Liver (tissue), 9 donors: Measurements from ENCODE around the gene MRLN. TPM values are rescaled to one million over a fixed set of nuclear protein-coding genes. Genes with fewer than 3 reads are reported as not detected.

Source experiments
- DNase-seq: peaks from one replicate; pipeline ENCODE4 v3.0.0-alpha.2; 2017; ENCODE audit warnings: low spot score
- H3K27ac ChIP-seq, 2 donors: one replicate each; pipeline ENCODE4 v1.7.0; 2013; ENCODE audit warnings: inconsistent platforms in 2 of 2, low read length in 2 of 2, control low read depth in 1 of 2, low read depth in 1 of 2, mild to moderate bottlenecking in 1 of 2
- H3K27me3 ChIP-seq, 4 donors: one replicate each; pipeline versions ENCODE4 v1.6.1 to v1.7.0; 2013; ENCODE audit warnings: low read length in 3 of 4, inconsistent platforms in 1 of 4, mild to moderate bottlenecking in 1 of 4, moderate library complexity in 1 of 4; ENCODE audit not compliant: control insufficient read depth in 4 of 4, insufficient read depth in 4 of 4
- H3K36me3 ChIP-seq, 4 donors: one replicate each; pipeline versions ENCODE4 v1.6.1 to v1.7.0; 2013; ENCODE audit warnings: low read length in 3 of 4, mild to moderate bottlenecking in 3 of 4, low read depth in 1 of 4, moderate library complexity in 1 of 4; ENCODE audit not compliant: control insufficient read depth in 4 of 4, insufficient read depth in 3 of 4
- H3K4me1 ChIP-seq, 4 donors: one replicate each; pipeline versions ENCODE4 v1.6.1 to v1.7.0; 2013; ENCODE audit warnings: low read length in 3 of 4, mild to moderate bottlenecking in 3 of 4, moderate library complexity in 1 of 4; ENCODE audit not compliant: control insufficient read depth in 4 of 4, insufficient read depth in 4 of 4
- H3K4me3 ChIP-seq, 3 donors: one replicate each; pipeline versions ENCODE4 v1.6.1 to v1.7.0; 2013; ENCODE audit warnings: low read length in 3 of 3, control low read depth in 1 of 3, low read depth in 1 of 3, mild to moderate bottlenecking in 1 of 3
- H3K9ac ChIP-seq, 2 donors: one replicate each; pipeline ENCODE4 v1.7.0; 2013; ENCODE audit warnings: low read length in 2 of 2, mild to moderate bottlenecking in 2 of 2, moderate library complexity in 2 of 2, control low read depth in 1 of 2, low read depth in 1 of 2
- H3K9me3 ChIP-seq, 4 donors: one replicate each; pipeline versions ENCODE4 v1.6.1 to v1.7.0; 2013; ENCODE audit warnings: low read length in 3 of 4; ENCODE audit not compliant: control insufficient read depth in 4 of 4
- ATF3 ChIP-seq: IDR thresholded peaks from 2 replicates; pipeline ENCODE4 v1.6.1; 2016; ENCODE audit warnings: antibody characterized with exemption
- CTCF ChIP-seq: fragments of 150-350 bp; IDR thresholded peaks from 2 replicates; pipeline ENCODE4 v1.5.1; 2017; ENCODE audit warnings: improper control_type of control experiment, low read depth, low read length; ENCODE audit not compliant: missing input control
- EGR1 ChIP-seq, 2 donors: IDR thresholded peaks; 2 replicates each; pipeline ENCODE4 v1.6.1; 2016 to 2018; ENCODE audit warnings: antibody characterized with exemption in 2 of 2, low read depth in 2 of 2
- FOXA1 ChIP-seq: IDR thresholded peaks from 2 replicates; pipeline ENCODE4 v1.6.1; 2016; ENCODE audit warnings: antibody characterized with exemption
- FOXA2 ChIP-seq: IDR thresholded peaks from 2 replicates; pipeline ENCODE4 v1.6.1; 2016; ENCODE audit warnings: antibody characterized with exemption
- GABPA ChIP-seq, 2 donors: IDR thresholded peaks in 1 of 2; conservative IDR thresholded peaks in 1 of 2; 2 replicates each; pipeline ENCODE4 v1.6.1; 2016; ENCODE audit warnings: antibody characterized with exemption in 2 of 2, mild to moderate bottlenecking in 1 of 2, moderate library complexity in 1 of 2
- HNF4A ChIP-seq, 2 donors: conservative IDR thresholded peaks; 2 replicates each; pipeline ENCODE4 v1.6.1; 2016; ENCODE audit warnings: antibody characterized with exemption in 2 of 2, mild to moderate bottlenecking in 2 of 2
- HNF4G ChIP-seq: IDR thresholded peaks from 2 replicates; pipeline ENCODE4 v1.6.1; 2016; ENCODE audit warnings: antibody characterized with exemption
- JUND ChIP-seq, 2 donors: IDR thresholded peaks; 2 replicates each; pipeline ENCODE4 v1.6.1; 2016; ENCODE audit warnings: antibody characterized with exemption in 2 of 2
- MAX ChIP-seq: IDR thresholded peaks from 2 replicates; pipeline ENCODE4 v1.6.1; 2016; ENCODE audit warnings: antibody characterized with exemption
- NR2F2 ChIP-seq: IDR thresholded peaks from 2 replicates; pipeline ENCODE4 v1.6.1; 2016; ENCODE audit warnings: antibody characterized with exemption
- RAD21 ChIP-seq, 2 donors: IDR thresholded peaks; 2 replicates each; pipeline ENCODE4 v1.6.1; 2016; ENCODE audit warnings: antibody characterized with exemption in 2 of 2, mild to moderate bottlenecking in 2 of 2
- RXRA ChIP-seq, 2 donors: IDR thresholded peaks; 2 replicates each; pipeline ENCODE4 v1.6.1; 2017 to 2018; ENCODE audit warnings: antibody characterized with exemption in 2 of 2, mild to moderate bottlenecking in 1 of 2
- SP1 ChIP-seq: IDR thresholded peaks from 2 replicates; pipeline ENCODE4 v1.6.1; 2018; ENCODE audit warnings: antibody characterized with exemption, mild to moderate bottlenecking
- TAF1 ChIP-seq: conservative IDR thresholded peaks from 2 replicates; pipeline ENCODE4 v1.6.1; 2016; ENCODE audit warnings: antibody characterized with exemption, mild to moderate bottlenecking
- YY1 ChIP-seq: IDR thresholded peaks from 2 replicates; pipeline ENCODE4 v1.6.1; 2016; ENCODE audit warnings: antibody characterized with exemption, mild to moderate bottlenecking
- ZBTB33 ChIP-seq: IDR thresholded peaks from 2 replicates; pipeline ENCODE4 v1.6.1; 2016; ENCODE audit warnings: antibody characterized with exemption
- WGBS: extraction: QIAGEN DNeasy Blood & Tissue Kit; methylation state at CpG from one replicate; pipeline ENCODE4 v1.1.7; 2013; 5-methylcytosine and 5-hydroxymethylcytosine counted together
- polyA plus RNA-seq, 2 donors: library from polyadenylated mRNA; stranded (reverse) in 1 of 2; unstranded in 1 of 2; fragments of 200-250 nt in 1 of 2; fragments of >200 nt in 1 of 2; fragmentation: Nextera tagmentation in 1 of 2; extraction: Ambion mirVana in 1 of 2; gene quantifications; one replicate each; pipeline versions ENCODE4 v1.2.1 to v1.2.3, GENCODE V29; 2013 to 2015
- total RNA-seq, 2 donors: library from RNA; depleted of rRNA; stranded (reverse); fragments of >200 nt; gene quantifications; one replicate each; pipeline ENCODE4 v1.2.3, GENCODE V29; 2014
- TF ChIP-seq, protein P1 (sequence below): IDR thresholded peaks from 2 replicates; pipeline ENCODE4 v1.6.1; 2016; ENCODE audit warnings: antibody characterized with exemption, mild to moderate bottlenecking
- donor health status: healthy.
- donor health status: healthy.
- donor health status: healthy.
- donor health status: healthy.
- donor health status: healthy.

MRLN gene
- total and polyA plus RNA-seq, 4 donors, result not detected

- Histone ChIP-seq H3K4me1 (no peaks in the 10 kb centered on the region), H3K9ac (no peak overlapping the region), H3K27me3 (no peaks in the 10 kb centered on the region), H3K4me3 (no peak overlapping the region), H3K9me3 (peaks cover 0 to 3% (median 1%) of the 10 kb centered on the region in 4 donors), H3K36me3 (no peaks in the 10 kb centered on the region), H3K27ac (no peak overlapping the region)
- DNase-seq, result no peak
- TF ChIP-seq, protein P1, sequence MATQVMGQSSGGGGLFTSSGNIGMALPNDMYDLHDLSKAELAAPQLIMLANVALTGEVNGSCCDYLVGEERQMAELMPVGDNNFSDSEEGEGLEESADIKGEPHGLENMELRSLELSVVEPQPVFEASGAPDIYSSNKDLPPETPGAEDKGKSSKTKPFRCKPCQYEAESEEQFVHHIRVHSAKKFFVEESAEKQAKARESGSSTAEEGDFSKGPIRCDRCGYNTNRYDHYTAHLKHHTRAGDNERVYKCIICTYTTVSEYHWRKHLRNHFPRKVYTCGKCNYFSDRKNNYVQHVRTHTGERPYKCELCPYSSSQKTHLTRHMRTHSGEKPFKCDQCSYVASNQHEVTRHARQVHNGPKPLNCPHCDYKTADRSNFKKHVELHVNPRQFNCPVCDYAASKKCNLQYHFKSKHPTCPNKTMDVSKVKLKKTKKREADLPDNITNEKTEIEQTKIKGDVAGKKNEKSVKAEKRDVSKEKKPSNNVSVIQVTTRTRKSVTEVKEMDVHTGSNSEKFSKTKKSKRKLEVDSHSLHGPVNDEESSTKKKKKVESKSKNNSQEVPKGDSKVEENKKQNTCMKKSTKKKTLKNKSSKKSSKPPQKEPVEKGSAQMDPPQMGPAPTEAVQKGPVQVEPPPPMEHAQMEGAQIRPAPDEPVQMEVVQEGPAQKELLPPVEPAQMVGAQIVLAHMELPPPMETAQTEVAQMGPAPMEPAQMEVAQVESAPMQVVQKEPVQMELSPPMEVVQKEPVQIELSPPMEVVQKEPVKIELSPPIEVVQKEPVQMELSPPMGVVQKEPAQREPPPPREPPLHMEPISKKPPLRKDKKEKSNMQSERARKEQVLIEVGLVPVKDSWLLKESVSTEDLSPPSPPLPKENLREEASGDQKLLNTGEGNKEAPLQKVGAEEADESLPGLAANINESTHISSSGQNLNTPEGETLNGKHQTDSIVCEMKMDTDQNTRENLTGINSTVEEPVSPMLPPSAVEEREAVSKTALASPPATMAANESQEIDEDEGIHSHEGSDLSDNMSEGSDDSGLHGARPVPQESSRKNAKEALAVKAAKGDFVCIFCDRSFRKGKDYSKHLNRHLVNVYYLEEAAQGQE, result no peak
- TF ChIP-seq TAF1 (no peak), RAD21 (IDR thresholded peaks at IDR 0.05) (no peak), HNF4A (conservative IDR thresholded peaks at IDR 0.05) (no peak), FOXA2 (no peak), HNF4G (no peak), NR2F2 (no peak), YY1 (no peak), ZBTB33 (no peak), FOXA1 (no peak), EGR1 (IDR thresholded peaks at IDR 0.05; ENCODE audit: low read depth in 2 of 2) (no peak), SP1 (no peak), CTCF (no peak), RXRA (IDR thresholded peaks at IDR 0.05) (no peak), ATF3 (no peak)
- 93% methylated on average over 6 of the region's 6 CpGs for WGBS
Observed at GRCh38 chr10:59774451-59774850, 21.2 kb upstream of the MRLN start.

GRCh38 chr10:59773088-59773487, 19.8 kb upstream of the MRLN start:
- Histone ChIP-seq H3K36me3 (no peaks in the 10 kb centered on the region), H3K4me1 (no peaks in the 10 kb centered on the region), H3K9me3 (peaks cover 0 to 3% (median 1%) of the 10 kb centered on the region in 4 donors), H3K27ac (no peak overlapping the region), H3K9ac (no peak overlapping the region), H3K4me3 (no peak overlapping the region), H3K27me3 (no peaks in the 10 kb centered on the region)
- no peak for DNase-seq
- 93% methylated on average over 2 of the region's 2 CpGs for WGBS
- no peak for TF ChIP-seq RXRA (IDR thresholded peaks at IDR 0.05)
- no peak for TF ChIP-seq SP1
- no peak for TF ChIP-seq EGR1 (IDR thresholded peaks at IDR 0.05; ENCODE audit: low read depth in 2 of 2)
- no peak for TF ChIP-seq MAX
- TF ChIP-seq FOXA2, result no peak
- no peak for TF ChIP-seq GABPA (IDR thresholded peaks at IDR 0.05 in 1 of 2, conservative IDR thresholded peaks at IDR 0.05 in 1 of 2)
- TF ChIP-seq, protein P1, result no peak
- TF ChIP-seq YY1, result no peak
- TF ChIP-seq TAF1, result no peak
- TF ChIP-seq RAD21 (IDR thresholded peaks at IDR 0.05), result no peak
- no peak for TF ChIP-seq NR2F2
- no peak for TF ChIP-seq JUND (IDR thresholded peaks at IDR 0.05)
- no peak for TF ChIP-seq HNF4A (conservative IDR thresholded peaks at IDR 0.05)
- no peak for TF ChIP-seq HNF4G
- TF ChIP-seq CTCF, result no peak
